Activated CD8-positive, alpha-beta T cell treated with anti-CD3 and anti-CD28 coated beads for 36 hours (primary cell): ENCODE measurements around the gene SNX19. TPM values are rescaled to one million over a fixed set of nuclear protein-coding genes. Genes with fewer than 3 reads are reported as not detected.

Source experiments
- ATAC-seq: fragments of 200-7000 bp; cut with Tn5 transposase; one replicate; pipeline ENCODE4 v1.10.0; 2021; ENCODE audit warnings: mild to moderate bottlenecking, moderate library complexity
- CTCF ChIA-PET: fragments of 350-600 bp; sonication (Branson Sonifier 250); formaldehyde crosslinking; loops from one replicate; lab custom pipeline; 2021; ENCODE audit warnings: antibody characterized with exemption; lab: Charles Lee
- POLR2A ChIA-PET: fragments of 350-600 bp; sonication (Branson Sonifier 250); formaldehyde crosslinking; loops from one replicate; lab custom pipeline; 2021; ENCODE audit warnings: antibody characterized with exemption; lab: Charles Lee
- DNase-seq: peaks from one replicate; pipeline ENCODE4 v3.0.0-alpha.2; 2020
- H3K27ac Mint-ChIP-seq: one replicate; pipeline ENCODE4 v1.8.0; 2021; ENCODE audit warnings: mild to moderate bottlenecking, mixed read lengths
- H3K27me3 Mint-ChIP-seq: one replicate; pipeline ENCODE4 v1.8.0; 2021; ENCODE audit warnings: mixed read lengths
- H3K36me3 Mint-ChIP-seq: one replicate; pipeline ENCODE4 v1.8.0; 2021; ENCODE audit warnings: low read depth, mixed read lengths
- H3K4me1 Mint-ChIP-seq: one replicate; pipeline ENCODE4 v1.8.0; 2021; ENCODE audit warnings: low read depth, mixed read lengths
- H3K4me3 Mint-ChIP-seq: one replicate; pipeline ENCODE4 v1.8.0; 2021; ENCODE audit warnings: mild to moderate bottlenecking, moderate library complexity, mixed read lengths
- H3K9me3 Mint-ChIP-seq: one replicate; pipeline ENCODE4 v1.8.0; 2021; ENCODE audit warnings: mixed read lengths
- CTCF ChIP-seq: fragments of 200-600 bp; IDR thresholded peaks from one replicate; pipeline ENCODE4 v1.8.0; 2022; ENCODE audit warnings: antibody characterized with exemption, mild to moderate bottlenecking
- intact Hi-C: fragments of 100-400 bp; cut with micrococcal nuclease; formaldehyde crosslinking; loops from one replicate; pipeline ENCODE4 v1.10.0; 2022
- total RNA-seq, 2 experiments: library from RNA; stranded (reverse); gene quantifications; one replicate each; pipeline ENCODE4 v1.2.3, GENCODE V29; 2021

Gene SNX19
- total RNA-seq, 2 experiments from 2014 or later, result 20.9 to 22.7 TPM

- no peaks in the 10 kb centered on the region for H3K9me3 Mint-ChIP-seq
These were observed 23.4 kb downstream of the SNX19 start for GRCh38 chr11:130892861-130893260.

GRCh38 chr11:130891326-130891725, 25.0 kb downstream of the SNX19 start:
- ChIA-PET POLR2A (no interaction called here), CTCF (interaction anchor here (1.2 kb wide), 3 partner anchors 29 to 460 kb away, joined by 3 to 4 read pairs (median 3); no protein-coding TSS in a partner anchor)
- DNase-seq (no peak), ATAC-seq (no peak)
- Mint-ChIP-seq H3K27ac (no peak overlapping the region), H3K4me3 (no peak overlapping the region), H3K9me3 (no peaks in the 10 kb centered on the region), H3K36me3 (peaks cover 10% of the 10 kb centered on the region), H3K4me1 (no peaks in the 10 kb centered on the region), H3K27me3 (no peaks in the 10 kb centered on the region)
- intact Hi-C loops, result no loop called here
- TF ChIP-seq CTCF, result no peak

More at GRCh38 chr11:130892861-130893260, 23.4 kb downstream of the SNX19 start:
- intact Hi-C loops, result no loop called here
- Mint-ChIP-seq H3K27ac (no peak overlapping the region), H3K4me1 (no peaks in the 10 kb centered on the region), H3K36me3 (peaks cover 15% of the 10 kb centered on the region), H3K27me3 (no peaks in the 10 kb centered on the region), H3K4me3 (no peak overlapping the region)
- ChIA-PET POLR2A (no interaction called here), CTCF (interaction anchor here (2.3 to 4.3 kb wide), 2 partner anchors 18 to 30 kb away, joined by 14 to 27 read pairs; no protein-coding TSS in a partner anchor)
- ATAC-seq, result no peak
- DNase-seq, result no peak
- TF ChIP-seq CTCF, result no peak

GRCh38 chr11:130890039-130890745, 26.1 kb downstream of the SNX19 start:
- no peak for DNase-seq
- Mint-ChIP-seq H3K27ac (no peak overlapping the region), H3K36me3 (peaks cover 8% of the 10 kb centered on the region), H3K9me3 (no peaks in the 10 kb centered on the region), H3K4me3 (no peak overlapping the region), H3K4me1 (no peaks in the 10 kb centered on the region), H3K27me3 (no peaks in the 10 kb centered on the region)
- ChIA-PET CTCF (interaction anchor here (1.2 kb wide), 1 partner anchor 459 kb away, joined by 3 read pairs; no protein-coding TSS in a partner anchor), POLR2A (no interaction called here)
- ATAC-seq, result no peak
- intact Hi-C loops, result no loop called here
- no peak for TF ChIP-seq CTCF

GRCh38 chr11:130888790-130889189, 27.5 kb downstream of the SNX19 start:
- peaks cover 3% of the 10 kb centered on the region for H3K36me3 Mint-ChIP-seq
- ChIA-PET CTCF (interaction anchor here (1.1 kb wide), 1 partner anchor 27 kb away, joined by 4 read pairs; no protein-coding TSS in a partner anchor), POLR2A (no interaction called here)

More at GRCh38 chr11:130888790-130889189, 27.5 kb downstream of the SNX19 start:
- no peaks in the 10 kb centered on the region for H3K27me3 Mint-ChIP-seq
- H3K27ac Mint-ChIP-seq, result no peak overlapping the region
- no peak overlapping the region for H3K4me3 Mint-ChIP-seq
- ATAC-seq, result no peak
- intact Hi-C loops, result no loop called here
- no peaks in the 10 kb centered on the region for H3K9me3 Mint-ChIP-seq
- no peak for DNase-seq
- no peak for TF ChIP-seq CTCF
- no peaks in the 10 kb centered on the region for H3K4me1 Mint-ChIP-seq
